Hepatocyte (in vitro differentiated cells): ENCODE measurements around the gene PAXIP1. TPM values are rescaled to one million over a fixed set of nuclear protein-coding genes. Genes with fewer than 3 reads are reported as not detected.

Experiments used
- DNase-seq: peaks from one replicate; pipeline ENCODE4 v3.0.0-alpha.2; 2016; ENCODE audit warnings: low spot score
- H2AFZ ChIP-seq: fragments of 200-600 bp; sonication (generic); 2 replicates; pipeline ENCODE4 v1.6.0; 2016; ENCODE audit warnings: antibody characterized with exemption, mild to moderate bottlenecking
- H3K27ac ChIP-seq: fragments of 200-600 bp; sonication (generic); 2 replicates; pipeline ENCODE4 v1.5.1; 2016; ENCODE audit warnings: mild to moderate bottlenecking
- H3K27me3 ChIP-seq: fragments of 200-600 bp; sonication (generic); 2 replicates; pipeline ENCODE4 v1.6.1; 2016
- H3K36me3 ChIP-seq: fragments of 200-600 bp; sonication (generic); replicated peaks from 2 replicates; pipeline ENCODE4 v1.5.1; 2016; ENCODE audit warnings: low read depth; ENCODE audit not compliant: insufficient read depth
- H3K4me1 ChIP-seq: fragments of 200-600 bp; sonication (generic); 2 replicates; pipeline ENCODE4 v1.5.1; 2016; ENCODE audit warnings: mild to moderate bottlenecking, moderate library complexity; ENCODE audit not compliant: insufficient read depth
- H3K4me2 ChIP-seq: fragments of 200-600 bp; sonication (generic); 2 replicates; pipeline ENCODE4 v1.6.0; 2016
- H3K4me3 ChIP-seq: fragments of 200-600 bp; sonication (generic); 2 replicates; pipeline ENCODE4 v1.5.1; 2016; ENCODE audit warnings: mild to moderate bottlenecking
- H3K79me2 ChIP-seq: fragments of 200-600 bp; sonication (generic); 2 replicates; pipeline ENCODE4 v1.6.0; 2017; ENCODE audit warnings: mild to moderate bottlenecking
- H3K9me2 ChIP-seq: fragments of 200-600 bp; sonication (generic); replicated peaks from 2 replicates; pipeline ENCODE4 v1.6.0; 2017; ENCODE audit warnings: mild to moderate bottlenecking; ENCODE audit not compliant: insufficient read depth
- H3K9me3 ChIP-seq: fragments of 200-600 bp; sonication (generic); 2 replicates; pipeline ENCODE4 v1.5.1; 2016; ENCODE audit warnings: low read depth, mild to moderate bottlenecking
- H4K20me1 ChIP-seq: fragments of 200-600 bp; sonication (generic); 2 replicates; pipeline ENCODE4 v1.6.0; 2016; ENCODE audit warnings: mild to moderate bottlenecking; ENCODE audit not compliant: insufficient read depth, poor library complexity, severe bottlenecking
- CTCF ChIP-seq: fragments of 200-600 bp; sonication (generic); IDR thresholded peaks from 2 replicates; pipeline ENCODE4 v1.5.1; 2016; ENCODE audit warnings: antibody characterized with exemption, mild to moderate bottlenecking; ENCODE audit not compliant: poor library complexity
- EZH2 ChIP-seq: fragments of 200-600 bp; sonication (generic); IDR thresholded peaks from 2 replicates; pipeline ENCODE4 v1.6.1; 2016; ENCODE audit warnings: antibody characterized with exemption, mild to moderate bottlenecking, borderline replicate concordance
- EZH2phosphoT487 ChIP-seq: fragments of 200-600 bp; sonication (generic); IDR thresholded peaks from one replicate; pipeline ENCODE4 v1.6.1; 2018; ENCODE audit warnings: antibody characterized with exemption, mild to moderate bottlenecking, low read depth, moderate library complexity; ENCODE audit not compliant: unreplicated experiment, severe bottlenecking
- WGBS: methylation state at CpG from one replicate; pipeline ENCODE4 v1.1.6; 2016; ENCODE audit warnings: low lambda C conversion rate; ENCODE audit errors: missing lambda C conversion rate; 5-methylcytosine and 5-hydroxymethylcytosine counted together
- polyA plus RNA-seq: library from polyadenylated mRNA; unstranded; fragments of >200 nt; fragmentation: Nextera tagmentation; extraction: Ambion mirVana; gene quantifications from 2 replicates; pipeline ENCODE4 v1.2.1, GENCODE V29; 2016
- total RNA-seq: library from RNA; depleted of rRNA; stranded (reverse); fragments of >200 nt; gene quantifications from 2 replicates; pipeline ENCODE4 v1.2.3, GENCODE V29; 2014

Gene PAXIP1
- total and polyA plus RNA-seq, 2 experiments from 2014 or later, result 4.5 to 12.2 TPM

- Histone ChIP-seq H3K4me3 (no peak overlapping the region), H3K4me1 (no peaks in the 10 kb centered on the region), H3K4me2 (no peak overlapping the region), H4K20me1 (no peaks in the 10 kb centered on the region), H3K36me3 (no peaks in the 10 kb centered on the region), H3K79me2 (no peaks in the 10 kb centered on the region), H3K27ac (no peak overlapping the region), H3K27me3 (no peaks in the 10 kb centered on the region), H3K9me3 (no peaks in the 10 kb centered on the region), H2AFZ (no peak overlapping the region), H3K9me2 (no peaks in the 10 kb centered on the region)
- 78% methylated on average over 6 of the region's 6 CpGs for WGBS
- no peak for TF ChIP-seq EZH2phosphoT487
- no peak for TF ChIP-seq EZH2
- no peak for TF ChIP-seq CTCF
- DNase-seq, result no peak
Measured at GRCh38 chr7:154902600-154903082, 100.3 kb downstream of the PAXIP1 start.

DNA sequence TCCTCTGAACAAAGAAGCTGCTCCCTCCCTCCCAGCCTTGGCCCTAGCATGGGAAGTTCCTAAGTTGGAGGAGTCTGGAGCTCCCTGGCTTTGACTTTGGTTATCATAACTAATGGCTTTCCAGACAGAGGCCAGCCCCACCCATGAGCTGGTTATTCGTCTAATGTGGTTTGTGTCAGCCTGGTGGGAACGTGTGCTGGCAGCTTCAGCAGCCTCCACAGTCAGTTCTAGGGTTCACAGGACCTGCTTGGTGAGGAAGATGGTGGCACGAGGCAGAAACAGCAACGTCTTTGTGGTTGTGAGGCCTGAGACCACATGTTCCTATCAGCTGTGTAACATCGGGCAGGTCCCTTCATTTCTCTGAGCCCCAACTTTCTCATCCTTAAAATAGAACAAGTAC, 103.1 kb downstream of the PAXIP1 start:
- H2AFZ ChIP-seq, result no peak overlapping the region
- no peaks in the 10 kb centered on the region for H3K9me3 ChIP-seq
- no peaks in the 10 kb centered on the region for H3K36me3 ChIP-seq
- H3K4me3 ChIP-seq, result no peak overlapping the region
- H3K27me3 ChIP-seq, result no peaks in the 10 kb centered on the region
- TF ChIP-seq EZH2 (no peak), EZH2phosphoT487 (no peak), CTCF (no peak)
- WGBS, result 71% methylated on average over 5 of the region's 5 CpGs
- H4K20me1 ChIP-seq, result no peaks in the 10 kb centered on the region
- no peaks in the 10 kb centered on the region for H3K79me2 ChIP-seq
- no peak for DNase-seq
- no peak overlapping the region for H3K4me2 ChIP-seq
- H3K4me1 ChIP-seq, result no peaks in the 10 kb centered on the region
- H3K27ac ChIP-seq, result no peak overlapping the region
- H3K9me2 ChIP-seq, result no peaks in the 10 kb centered on the region

DNA sequence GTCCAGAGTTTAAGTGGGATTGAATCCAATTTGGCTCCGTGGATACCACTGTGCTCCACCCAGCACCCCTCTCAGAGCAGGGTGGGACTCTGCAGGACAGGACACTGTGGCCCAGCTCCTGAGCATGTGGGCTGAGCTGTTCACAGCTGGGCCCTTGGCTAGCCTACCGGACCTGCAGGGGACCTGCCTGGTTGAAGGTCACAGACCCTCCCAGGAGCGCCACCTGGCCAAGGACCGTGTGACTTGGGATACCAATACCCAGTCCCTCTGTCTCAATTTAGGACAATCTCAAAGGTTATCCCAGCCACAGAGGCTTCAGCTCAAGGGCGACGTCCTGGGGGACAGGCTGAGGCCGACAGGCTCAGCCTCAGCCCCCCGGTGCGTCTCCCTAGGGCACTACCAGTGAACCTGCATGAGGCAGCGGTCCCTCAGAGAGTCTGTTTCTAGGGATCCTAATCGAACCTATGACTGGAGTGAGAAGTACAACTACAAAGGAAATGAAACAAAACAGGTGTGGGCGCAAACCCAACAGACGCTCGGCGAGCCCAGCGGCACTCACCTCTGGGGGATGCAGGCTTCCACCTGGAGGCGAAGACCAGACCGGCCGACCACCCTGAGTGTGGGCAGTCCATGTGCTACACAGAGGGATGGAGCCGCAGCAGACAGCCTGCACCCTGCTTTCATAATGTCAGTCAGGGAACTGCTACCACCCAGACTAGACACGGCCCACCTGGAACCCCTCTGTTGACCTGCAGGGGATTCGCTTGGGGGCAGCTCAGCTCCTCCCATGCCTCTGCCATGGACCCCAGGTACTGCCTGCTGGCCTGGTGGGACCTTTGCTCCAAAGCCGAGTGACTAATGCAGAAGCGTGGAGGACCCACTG, 103.7 kb downstream of the PAXIP1 start:
- Histone ChIP-seq H3K27ac (no peak overlapping the region), H3K9me3 (no peaks in the 10 kb centered on the region), H3K4me2 (no peak overlapping the region), H2AFZ (no peak overlapping the region), H3K4me3 (no peak overlapping the region), H3K79me2 (no peaks in the 10 kb centered on the region), H3K27me3 (no peaks in the 10 kb centered on the region), H3K36me3 (no peaks in the 10 kb centered on the region), H4K20me1 (no peaks in the 10 kb centered on the region), H3K4me1 (no peaks in the 10 kb centered on the region), H3K9me2 (no peaks in the 10 kb centered on the region)
- DNase-seq, result no peak
- TF ChIP-seq EZH2, result no peak
- no peak for TF ChIP-seq EZH2phosphoT487
- no peak for TF ChIP-seq CTCF
- 90% methylated on average over 24 of the region's 24 CpGs for WGBS
